GM12878 (cell line): ENCODE measurements around the gene WDFY4. TPM values are rescaled to one million over a fixed set of nuclear protein-coding genes. Genes with fewer than 3 reads are reported as not detected.

ENCODE experiments used
- ATAC-seq: fragments of 200-7000 bp; cut with Tn5 transposase; 3 replicates; pipeline ENCODE4 v1.9.1; 2020; ENCODE audit warnings: mild to moderate bottlenecking, moderate library complexity
- BruUV-seq: library from RNA; stranded (reverse); fragments of 400-500 nt; replicated peaks from 2 replicates; lab custom pipeline; 2021; lab: Mats Ljungman, UMichigan
- CTCF ChIA-PET: fragments of 300-600 bp; sonication (Branson Sonifier 250); formaldehyde crosslinking; extraction: SDS; loops from one replicate; lab custom pipeline; 2021; ENCODE audit warnings: inconsistent platforms; lab: Yijun Ruan, JAX
- POLR2A ChIA-PET: fragments of 350-600 bp; formaldehyde crosslinking; extraction: SDS; loops from one replicate; lab custom pipeline; 2021; ENCODE audit warnings: inconsistent platforms; lab: Charles Lee
- RAD21 ChIA-PET: fragments of 300-600 bp; sonication (Branson Sonifier 250); formaldehyde crosslinking; loops from one replicate; lab custom pipeline; 2023; ENCODE audit warnings: antibody characterized with exemption; ENCODE audit not compliant: unreplicated experiment; lab: Charles Lee
- SMC1A ChIA-PET: fragments of 300-600 bp; sonication (Branson Sonifier 250); formaldehyde crosslinking; loops from one replicate; lab custom pipeline; 2023; ENCODE audit not compliant: unreplicated experiment, uncharacterized antibody; lab: Charles Lee
- DNase-seq: peaks from one replicate; pipeline ENCODE4 v3.0.0-alpha.2; 2011; ENCODE audit warnings: low read depth, low spot score
- FAIRE-seq: peaks from 3 replicates; lab custom pipeline; 2011; peaks lifted over from hg19 to GRCh38; lab: Jason Lieb, UNC
- H2AFZ ChIP-seq: 2 replicates; pipeline ENCODE4 v1.6.0; 2011; ENCODE audit warnings: low read depth, low read length, control low read depth; ENCODE audit not compliant: control insufficient read depth
- H3K27ac ChIP-seq: 2 replicates; pipeline ENCODE4 v1.5.1; 2011; ENCODE audit warnings: control low read depth; ENCODE audit not compliant: control insufficient read depth, insufficient read depth
- H3K27me3 ChIP-seq, 2 experiments: replicated peaks in 1 of 2; 2 replicates each; pipeline versions ENCODE4 v1.6.0 to v1.6.1; 2011; ENCODE audit warnings: low read length in 1 of 2; ENCODE audit not compliant: control insufficient read depth in 2 of 2, insufficient read depth in 2 of 2
- H3K36me3 ChIP-seq, 2 experiments: 2 replicates each; pipeline ENCODE4 v1.5.1; 2011; ENCODE audit warnings: low read length in 1 of 2; ENCODE audit not compliant: control insufficient read depth in 2 of 2, insufficient read depth in 2 of 2
- H3K4me1 ChIP-seq: 2 replicates; pipeline ENCODE4 v1.6.1; 2011; ENCODE audit warnings: mild to moderate bottlenecking, low read length, moderate library complexity, mixed read lengths; ENCODE audit not compliant: control insufficient read depth, insufficient read depth
- H3K4me2 ChIP-seq: 2 replicates; pipeline ENCODE4 v1.6.0; 2011; ENCODE audit warnings: control low read depth; ENCODE audit not compliant: control insufficient read depth, insufficient read depth
- H3K4me3 ChIP-seq: fragments of 200-600 bp; sonication (generic); 2 replicates; pipeline ENCODE4 v1.5.1; 2016
- H3K79me2 ChIP-seq: 2 replicates; pipeline ENCODE4 v1.6.0; 2011; ENCODE audit warnings: low read length; ENCODE audit not compliant: control insufficient read depth, insufficient read depth
- H3K9ac ChIP-seq: 2 replicates; pipeline ENCODE4 v1.8.0; 2011; ENCODE audit warnings: low read length, control low read depth, mixed read lengths; ENCODE audit not compliant: control insufficient read depth, insufficient read depth
- H3K9me3 ChIP-seq: replicated peaks from 3 replicates; pipeline ENCODE4 v1.5.1; 2011; ENCODE audit warnings: mild to moderate bottlenecking, low read length; ENCODE audit not compliant: control insufficient read depth, insufficient read depth
- H4K20me1 ChIP-seq: 2 replicates; pipeline ENCODE4 v1.6.0; 2011; ENCODE audit not compliant: control insufficient read depth, insufficient read depth
- ATF7 ChIP-seq: fragments of 450-650 bp; IDR thresholded peaks from 2 replicates; pipeline ENCODE4 v1.6.1; 2016; ENCODE audit warnings: low read depth, mild to moderate bottlenecking
- EGR1 ChIP-seq, 2 experiments: IDR thresholded peaks; 1 replicate in 1 of 2; 2 replicates in 1 of 2; pipeline ENCODE4 v1.6.1; 2011 to 2012; ENCODE audit warnings: low read depth in 2 of 2, low read length in 2 of 2, borderline replicate concordance in 1 of 2, mild to moderate bottlenecking in 1 of 2, moderate library complexity in 1 of 2
- FOXK2 ChIP-seq: fragments of 450-650 bp; IDR thresholded peaks from 2 replicates; pipeline ENCODE4 v1.6.1; 2017; ENCODE audit warnings: mild to moderate bottlenecking, moderate library complexity
- HDAC2 ChIP-seq: fragments of 200-600 bp; sonication (generic); IDR thresholded peaks from 2 replicates; pipeline ENCODE4 v1.6.1; 2017
- HDGF ChIP-seq: fragments of 450-650 bp; IDR thresholded peaks from 2 replicates; pipeline ENCODE4 v1.6.1; 2016; ENCODE audit warnings: antibody characterized with exemption
- IKZF1 ChIP-seq: fragments of 450-650 bp; conservative IDR thresholded peaks from 2 replicates; pipeline ENCODE4 v1.6.1; 2017; ENCODE audit warnings: antibody characterized with exemption, mild to moderate bottlenecking
- IKZF2 ChIP-seq, 2 experiments: fragments of 450-650 bp; IDR thresholded peaks; 2 replicates each; pipeline ENCODE4 v1.6.1; 2017; ENCODE audit warnings: mild to moderate bottlenecking in 2 of 2, moderate library complexity in 2 of 2
- LARP7 ChIP-seq: fragments of 450-650 bp; IDR thresholded peaks from 2 replicates; pipeline ENCODE4 v1.6.1; 2017; ENCODE audit warnings: mild to moderate bottlenecking
- NBN ChIP-seq: fragments of 450-650 bp; IDR thresholded peaks from 2 replicates; pipeline ENCODE4 v1.6.1; 2016
- RCOR1 ChIP-seq: conservative IDR thresholded peaks from 2 replicates; pipeline ENCODE4 v1.6.1; 2012; ENCODE audit warnings: low read depth, low read length, improper control_type of control experiment
- ZNF217 ChIP-seq: fragments of 450-650 bp; IDR thresholded peaks from 2 replicates; pipeline ENCODE4 v1.6.1; 2017; ENCODE audit warnings: antibody characterized with exemption, mild to moderate bottlenecking
- WGBS: methylation state at CpG from one replicate; pipeline ENCODE4 v1.1.6; 2016; ENCODE audit warnings: low lambda C conversion rate; ENCODE audit not compliant: insufficient replicate concordance, insufficient coverage; ENCODE audit errors: missing lambda C conversion rate; 5-methylcytosine and 5-hydroxymethylcytosine counted together
- in situ Hi-C: fragments of 300-500 bp; cut with MboI; formaldehyde crosslinking; loops from 9 replicates; pipeline ENCODE4 v1.14.3; 2018; ENCODE audit warnings: mixed read lengths
- intact Hi-C: fragments of 100-400 bp; cut with micrococcal nuclease; formaldehyde crosslinking; loops from one replicate; pipeline ENCODE4 v1.14.2; 2022; ENCODE audit not compliant: unreplicated experiment
- polyA plus RNA-seq, 11 experiments: library from polyadenylated mRNA; depleted of rRNA in 4 of 11; unstranded in 6 of 11; stranded (reverse) in 5 of 11; fragments of >200 nt; fragmentation: Nextera tagmentation in 4 of 11; fragmentation: Illumina TruSeq in 1 of 11; extraction: Ambion mirVana in 4 of 11; extraction: Trizol in 1 of 11; gene quantifications; 1 replicate in 1 of 11; 2 replicates in 10 of 11; pipeline versions ENCODE4 v1.2.1 to v1.2.3, GENCODE V29; 2011 to 2016; ENCODE audit warnings: inconsistent platforms in 2 of 11, missing spikeins in 2 of 11, low read depth in 1 of 11
- total RNA-seq, 4 experiments: library from RNA; depleted of rRNA in 3 of 4; stranded (reverse); fragments of >200 nt in 3 of 4; fragmentation: Illumina TruSeq in 1 of 4; extraction: Trizol in 1 of 4; gene quantifications; 2 replicates each; pipeline versions ENCODE4 v1.2.1 to v1.2.3, GENCODE V29; 2013 to 2021
- TF ChIP-seq, protein P1 (sequence below): IDR thresholded peaks from 2 replicates; pipeline ENCODE4 v1.6.1; 2011; ENCODE audit warnings: mild to moderate bottlenecking, low read depth, low read length, moderate library complexity; ENCODE audit not compliant: insufficient replicate concordance
- TF ChIP-seq, protein P2 (sequence below): fragments of 450-650 bp; formaldehyde crosslinking; IDR thresholded peaks from 2 replicates; pipeline ENCODE4 v1.5.0; 2022; ENCODE audit warnings: mild to moderate bottlenecking, missing genetic modification characterization
- TF ChIP-seq, protein P3 (sequence below): fragments of 450-650 bp; IDR thresholded peaks from 2 replicates; pipeline ENCODE4 v1.6.1; 2016; ENCODE audit warnings: mild to moderate bottlenecking, moderate library complexity, borderline replicate concordance
- TF ChIP-seq, protein P4 (sequence below): IDR thresholded peaks from 2 replicates; pipeline ENCODE4 v1.6.1; 2012; ENCODE audit warnings: low read depth, low read length, improper control_type of control experiment

Gene WDFY4
- total and polyA plus RNA-seq, 10 of the 15 experiments (the other 5 are each of a cell fraction or from before 2014, with no cell fraction given), result 13.5 to 132 (median 47.3) TPM

DNA sequence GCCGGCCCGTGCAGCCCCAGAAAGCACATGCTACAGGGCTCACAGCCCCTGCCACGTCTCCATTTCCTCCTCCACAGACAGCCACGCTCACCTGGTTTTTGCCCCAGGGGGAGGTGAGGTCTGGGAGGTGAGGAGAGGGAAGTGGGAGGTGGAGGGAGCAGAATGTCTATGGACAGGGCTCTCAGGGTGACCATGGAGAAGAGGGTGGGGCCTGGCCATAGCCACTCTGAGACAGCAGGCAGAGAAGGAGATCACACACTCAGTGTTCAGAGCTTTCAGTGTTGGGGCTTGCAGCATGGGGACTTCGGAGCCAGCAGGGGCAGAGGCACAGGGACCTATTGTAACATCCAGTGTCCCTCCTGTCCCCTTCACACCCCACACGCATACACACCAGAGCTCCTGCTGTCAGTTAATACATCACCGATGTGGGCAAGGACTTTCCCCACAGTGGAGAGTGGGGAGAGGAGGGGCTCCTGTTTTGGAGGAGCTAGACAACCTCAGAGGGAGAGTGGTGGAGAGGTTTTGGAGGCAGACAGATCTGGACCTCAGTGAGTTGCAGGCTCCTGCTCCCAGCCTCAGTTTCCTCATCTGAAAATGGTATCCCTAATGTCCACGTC is 14.4 kb downstream of the WDFY4 start:
- BruUV-seq, result no TSS peak
- no peaks in the 10 kb centered on the region; the same call in 1 of the 2 replicates for H4K20me1 ChIP-seq
- ATAC-seq (peak; percentile 67), DNase-seq (no peak), FAIRE-seq (no peak)
- CTCF ChIA-PET, result interaction anchor here (0.9 to 19.6 kb wide), 9 partner anchors 10 to 811 kb away, joined by 3 to 221 read pairs (median 22); partner anchors contain the start of gene WDFY4
- H3K79me2 ChIP-seq, result peaks cover 89% of the 10 kb centered on the region
- no peak overlapping the region for H3K4me3 ChIP-seq
- WGBS, result 23% methylated on average over 8 of the region's 8 CpGs
- SMC1A ChIA-PET, result interaction anchor here (1.2 to 10.3 kb wide), 15 partner anchors 10 to 109 kb away, joined by 3 to 170 read pairs (median 5); partner anchors contain the start of gene WDFY4
- peaks cover 35% of the 10 kb centered on the region for H3K4me1 ChIP-seq
- intact Hi-C loops, result no loop called here
- H3K27ac ChIP-seq, result no peak overlapping the region; the same call in 1 of the 2 replicates
- no peak overlapping the region for H3K9ac ChIP-seq
- no peaks in the 10 kb centered on the region for H3K9me3 ChIP-seq
- no peak overlapping the region for H2AFZ ChIP-seq
- POLR2A ChIA-PET, result interaction anchor here (0.8 to 1.7 kb wide), 5 partner anchors 11 to 29 kb away, joined by 3 to 8 read pairs (median 4); no protein-coding TSS in a partner anchor
- H3K4me2 ChIP-seq, result no peak overlapping the region
- peaks cover 9 to 30% of the 10 kb centered on the region in 2 experiments for H3K36me3 ChIP-seq
- in situ Hi-C loops, result loop anchor here (5.0 kb wide), 1 partner anchor 37 kb away; no protein-coding TSS in a partner anchor
- H3K27me3 ChIP-seq, result no peaks in the 10 kb centered on the region
- RAD21 ChIA-PET, result interaction anchor here (1.0 to 10.8 kb wide), 12 partner anchors 9 to 88 kb away, joined by 3 to 171 read pairs (median 5); partner anchors contain the start of gene WDFY4
- TF ChIP-seq ATF7 (0 out of 2 replicates have a peak, but pooled peaks have one; percentile 9), HDAC2 (no peak), EGR1 (IDR thresholded peaks at IDR 0.05; ENCODE audit: borderline replicate concordance in 1 of 2, low read depth in 2 of 2, low read length in 2 of 2) (no peak), NBN (0 out of 2 replicates have a peak, but pooled peaks have one; percentile 29), IKZF2 (IDR thresholded peaks at IDR 0.05) (peak in 1 of 2 experiments; percentile 29; a peak in 1 of 4 replicates), HDGF (peak; percentile 66; the same call in 1 of the 2 replicates), LARP7 (no peak), RCOR1 (no peak), IKZF1 (peak; percentile 23; the same call in 1 of the 2 replicates), ZNF217 (no peak), FOXK2 (no peak)
- TF ChIP-seq, protein P1, sequence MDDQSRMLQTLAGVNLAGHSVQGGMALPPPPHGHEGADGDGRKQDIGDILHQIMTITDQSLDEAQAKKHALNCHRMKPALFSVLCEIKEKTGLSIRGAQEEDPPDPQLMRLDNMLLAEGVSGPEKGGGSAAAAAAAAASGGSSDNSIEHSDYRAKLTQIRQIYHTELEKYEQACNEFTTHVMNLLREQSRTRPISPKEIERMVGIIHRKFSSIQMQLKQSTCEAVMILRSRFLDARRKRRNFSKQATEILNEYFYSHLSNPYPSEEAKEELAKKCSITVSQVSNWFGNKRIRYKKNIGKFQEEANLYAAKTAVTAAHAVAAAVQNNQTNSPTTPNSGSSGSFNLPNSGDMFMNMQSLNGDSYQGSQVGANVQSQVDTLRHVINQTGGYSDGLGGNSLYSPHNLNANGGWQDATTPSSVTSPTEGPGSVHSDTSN, result peak; percentile 2
- TF ChIP-seq, protein P2, sequence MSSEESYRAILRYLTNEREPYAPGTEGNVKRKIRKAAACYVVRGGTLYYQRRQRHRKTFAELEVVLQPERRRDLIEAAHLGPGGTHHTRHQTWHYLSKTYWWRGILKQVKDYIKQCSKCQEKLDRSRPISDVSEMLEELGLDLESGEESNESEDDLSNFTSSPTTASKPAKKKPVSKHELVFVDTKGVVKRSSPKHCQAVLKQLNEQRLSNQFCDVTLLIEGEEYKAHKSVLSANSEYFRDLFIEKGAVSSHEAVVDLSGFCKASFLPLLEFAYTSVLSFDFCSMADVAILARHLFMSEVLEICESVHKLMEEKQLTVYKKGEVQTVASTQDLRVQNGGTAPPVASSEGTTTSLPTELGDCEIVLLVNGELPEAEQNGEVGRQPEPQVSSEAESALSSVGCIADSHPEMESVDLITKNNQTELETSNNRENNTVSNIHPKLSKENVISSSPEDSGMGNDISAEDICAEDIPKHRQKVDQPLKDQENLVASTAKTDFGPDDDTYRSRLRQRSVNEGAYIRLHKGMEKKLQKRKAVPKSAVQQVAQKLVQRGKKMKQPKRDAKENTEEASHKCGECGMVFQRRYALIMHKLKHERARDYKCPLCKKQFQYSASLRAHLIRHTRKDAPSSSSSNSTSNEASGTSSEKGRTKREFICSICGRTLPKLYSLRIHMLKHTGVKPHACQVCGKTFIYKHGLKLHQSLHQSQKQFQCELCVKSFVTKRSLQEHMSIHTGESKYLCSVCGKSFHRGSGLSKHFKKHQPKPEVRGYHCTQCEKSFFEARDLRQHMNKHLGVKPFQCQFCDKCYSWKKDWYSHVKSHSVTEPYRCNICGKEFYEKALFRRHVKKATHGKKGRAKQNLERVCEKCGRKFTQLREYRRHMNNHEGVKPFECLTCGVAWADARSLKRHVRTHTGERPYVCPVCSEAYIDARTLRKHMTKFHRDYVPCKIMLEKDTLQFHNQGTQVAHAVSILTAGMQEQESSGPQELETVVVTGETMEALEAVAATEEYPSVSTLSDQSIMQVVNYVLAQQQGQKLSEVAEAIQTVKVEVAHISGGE (CRISPR knock-in tag), result no peak
- TF ChIP-seq, protein P3, sequence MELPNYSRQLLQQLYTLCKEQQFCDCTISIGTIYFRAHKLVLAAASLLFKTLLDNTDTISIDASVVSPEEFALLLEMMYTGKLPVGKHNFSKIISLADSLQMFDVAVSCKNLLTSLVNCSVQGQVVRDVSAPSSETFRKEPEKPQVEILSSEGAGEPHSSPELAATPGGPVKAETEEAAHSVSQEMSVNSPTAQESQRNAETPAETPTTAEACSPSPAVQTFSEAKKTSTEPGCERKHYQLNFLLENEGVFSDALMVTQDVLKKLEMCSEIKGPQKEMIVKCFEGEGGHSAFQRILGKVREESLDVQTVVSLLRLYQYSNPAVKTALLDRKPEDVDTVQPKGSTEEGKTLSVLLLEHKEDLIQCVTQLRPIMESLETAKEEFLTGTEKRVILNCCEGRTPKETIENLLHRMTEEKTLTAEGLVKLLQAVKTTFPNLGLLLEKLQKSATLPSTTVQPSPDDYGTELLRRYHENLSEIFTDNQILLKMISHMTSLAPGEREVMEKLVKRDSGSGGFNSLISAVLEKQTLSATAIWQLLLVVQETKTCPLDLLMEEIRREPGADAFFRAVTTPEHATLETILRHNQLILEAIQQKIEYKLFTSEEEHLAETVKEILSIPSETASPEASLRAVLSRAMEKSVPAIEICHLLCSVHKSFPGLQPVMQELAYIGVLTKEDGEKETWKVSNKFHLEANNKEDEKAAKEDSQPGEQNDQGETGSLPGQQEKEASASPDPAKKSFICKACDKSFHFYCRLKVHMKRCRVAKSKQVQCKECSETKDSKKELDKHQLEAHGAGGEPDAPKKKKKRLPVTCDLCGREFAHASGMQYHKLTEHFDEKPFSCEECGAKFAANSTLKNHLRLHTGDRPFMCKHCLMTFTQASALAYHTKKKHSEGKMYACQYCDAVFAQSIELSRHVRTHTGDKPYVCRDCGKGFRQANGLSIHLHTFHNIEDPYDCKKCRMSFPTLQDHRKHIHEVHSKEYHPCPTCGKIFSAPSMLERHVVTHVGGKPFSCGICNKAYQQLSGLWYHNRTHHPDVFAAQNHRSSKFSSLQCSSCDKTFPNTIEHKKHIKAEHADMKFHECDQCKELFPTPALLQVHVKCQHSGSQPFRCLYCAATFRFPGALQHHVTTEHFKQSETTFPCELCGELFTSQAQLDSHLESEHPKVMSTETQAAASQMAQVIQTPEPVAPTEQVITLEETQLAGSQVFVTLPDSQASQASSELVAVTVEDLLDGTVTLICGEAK, result no peak
- TF ChIP-seq, protein P4, sequence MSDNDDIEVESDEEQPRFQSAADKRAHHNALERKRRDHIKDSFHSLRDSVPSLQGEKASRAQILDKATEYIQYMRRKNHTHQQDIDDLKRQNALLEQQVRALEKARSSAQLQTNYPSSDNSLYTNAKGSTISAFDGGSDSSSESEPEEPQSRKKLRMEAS, result no peak
